Measurements from ENCODE around the gene ERGIC1.

Gene ERGIC1

GRCh38 chr5:172841256-172841655 lies 7.2 kb downstream of the ERGIC1 start:
- no peak overlapping the region for H3K4me3 ChIP-seq (replicated peaks; ENCODE audit: low read depth, low read length)
- DNase-seq (ENCODE audit: extremely low read depth, low read depth): no peak
- no peak for TF ChIP-seq CTCF (IDR thresholded peaks at IDR 0.05; ENCODE audit: low read depth, low read length, missing control alignments)

GRCh38 chr5:172843825-172844576 lies 9.9 kb downstream of the ERGIC1 start:
- no peak overlapping the region for H3K4me3 ChIP-seq (replicated peaks; ENCODE audit: low read depth, low read length)
- TF ChIP-seq CTCF (IDR thresholded peaks at IDR 0.05; ENCODE audit: low read depth, low read length, missing control alignments): no peak
- DNase-seq (ENCODE audit: extremely low read depth, low read depth): no peak

- no peak for DNase-seq (ENCODE audit: extremely low read depth, low read depth)
- no peak for TF ChIP-seq CTCF (IDR thresholded peaks at IDR 0.05; ENCODE audit: low read depth, low read length, missing control alignments)
- no peak overlapping the region for H3K4me3 ChIP-seq (replicated peaks; ENCODE audit: low read depth, low read length)
Measured at GRCh38 chr5:172844577-172844838, 10.5 kb downstream of the ERGIC1 start.

- no peak for DNase-seq (ENCODE audit: extremely low read depth, low read depth)
- no peak for TF ChIP-seq CTCF (IDR thresholded peaks at IDR 0.05; ENCODE audit: low read depth, low read length, missing control alignments)
- no peak overlapping the region for H3K4me3 ChIP-seq (replicated peaks; ENCODE audit: low read depth, low read length)
Measured at GRCh38 chr5:172845154-172845553, 11.1 kb downstream of the ERGIC1 start.

GRCh38 chr5:172845576-172845975 lies 11.5 kb downstream of the ERGIC1 start:
- no peak for DNase-seq (ENCODE audit: extremely low read depth, low read depth)
- no peak overlapping the region for H3K4me3 ChIP-seq (replicated peaks; ENCODE audit: low read depth, low read length)
- TF ChIP-seq CTCF (IDR thresholded peaks at IDR 0.05; ENCODE audit: low read depth, low read length, missing control alignments): peak; percentile 6

- DNase-seq (ENCODE audit: extremely low read depth, low read depth): no peak
Measured at GRCh38 chr5:172846249-172846648, 12.2 kb downstream of the ERGIC1 start.

More at GRCh38 chr5:172846249-172846648, 12.2 kb downstream of the ERGIC1 start:
- TF ChIP-seq CTCF (IDR thresholded peaks at IDR 0.05; ENCODE audit: low read depth, low read length, missing control alignments): no peak
- no peak overlapping the region for H3K4me3 ChIP-seq (replicated peaks; ENCODE audit: low read depth, low read length)
